Upper lobe of left lung (tissue), 6 donors: ENCODE results near the gene SMC4. TPM values are rescaled to one million over a fixed set of nuclear protein-coding genes. Genes with fewer than 3 reads are reported as not detected.

Source experiments
- ATAC-seq, 2 donors: fragments of 200-7000 bp; cut with Tn5 transposase; one replicate each; pipeline ENCODE4 v1.9.1; 2022; ENCODE audit warnings: mild to moderate bottlenecking in 2 of 2, moderate library complexity in 2 of 2; ENCODE audit not compliant: low FRiP score in 2 of 2
- DNase-seq, 2 donors: peaks; one replicate each; pipeline ENCODE4 v3.0.0-alpha.2; 2019 to 2020
- H3K27ac ChIP-seq, 4 donors: fragments of 200-600 bp; sonication (generic); one replicate each; pipeline ENCODE4 v1.5.1; 2016 to 2019
- H3K27me3 ChIP-seq, 4 donors: fragments of 200-600 bp; sonication (generic); one replicate each; pipeline ENCODE4 v1.5.1; 2017 to 2019
- H3K36me3 ChIP-seq, 4 donors: fragments of 200-600 bp; sonication (generic); one replicate each; pipeline ENCODE4 v1.5.1; 2016 to 2019
- H3K4me1 ChIP-seq, 4 donors: fragments of 200-600 bp; sonication (generic); one replicate each; pipeline ENCODE4 v1.5.1; 2018 to 2019
- H3K4me3 ChIP-seq, 4 donors: fragments of 200-600 bp; sonication (generic); one replicate each; pipeline ENCODE4 v1.5.1; 2017 to 2019; ENCODE audit warnings: mild to moderate bottlenecking in 2 of 4, moderate library complexity in 1 of 4
- H3K9me3 ChIP-seq, 4 donors: fragments of 200-600 bp; sonication (generic); one replicate each; pipeline ENCODE4 v1.5.1; 2018 to 2019
- EP300 ChIP-seq, 4 donors: sonication (generic); formaldehyde crosslinking; IDR thresholded peaks; one replicate each; pipeline ENCODE4 v1.5.1; 2017; ENCODE audit warnings: antibody characterized with exemption in 4 of 4, control low read depth in 2 of 4
- POLR2A ChIP-seq, 4 donors: fragments of 450-650 bp; IDR thresholded peaks; one replicate each; pipeline ENCODE4 v1.5.1; 2016 to 2017; ENCODE audit warnings: antibody characterized with exemption in 4 of 4, mild to moderate bottlenecking in 2 of 4
- POLR2AphosphoS5 ChIP-seq, 2 donors: sonication (generic); formaldehyde crosslinking; IDR thresholded peaks; one replicate each; pipeline ENCODE4 v1.5.1; 2017; ENCODE audit warnings: antibody characterized with exemption in 2 of 2
- WGBS, 2 donors: methylation state at CpG; one replicate each; pipeline ENCODE4 v1.1.5; 2017 to 2018; 5-methylcytosine and 5-hydroxymethylcytosine counted together
- total RNA-seq, 6 donors: library from RNA; depleted of rRNA in 4 of 6; stranded (reverse); fragments of >200 nt in 4 of 6; gene quantifications; one replicate each; pipeline versions ENCODE4 v1.1.0 to v1.2.1, GENCODE V29; 2016 to 2021
- TF ChIP-seq, protein P1 (sequence below), 6 experiments: fragments of 450-650 bp in 4 of 6; fragments of 200-600 bp in 2 of 6; sonication (generic) in 2 of 6; IDR thresholded peaks; one replicate each; pipeline ENCODE4 v1.5.1; 2016 to 2019; ENCODE audit warnings: antibody characterized with exemption in 6 of 6
- donor health status: DM: no; HTN: no; CAD: no; lungs with moderate emphysema.
- donor health status: DM: no; HTN: yes; CAD: no; lungs with severe emphysema.

The SMC4 gene
- total RNA-seq, 6 donors from 2014 or later = 35.6 to 107 (median 65.5) TPM

- TF ChIP-seq EP300 (IDR thresholded peaks at IDR 0.05) (no peak), POLR2AphosphoS5 (IDR thresholded peaks at IDR 0.05) (no peak), POLR2A (IDR thresholded peaks at IDR 0.05) (no peak)
- TF ChIP-seq, protein P1, sequence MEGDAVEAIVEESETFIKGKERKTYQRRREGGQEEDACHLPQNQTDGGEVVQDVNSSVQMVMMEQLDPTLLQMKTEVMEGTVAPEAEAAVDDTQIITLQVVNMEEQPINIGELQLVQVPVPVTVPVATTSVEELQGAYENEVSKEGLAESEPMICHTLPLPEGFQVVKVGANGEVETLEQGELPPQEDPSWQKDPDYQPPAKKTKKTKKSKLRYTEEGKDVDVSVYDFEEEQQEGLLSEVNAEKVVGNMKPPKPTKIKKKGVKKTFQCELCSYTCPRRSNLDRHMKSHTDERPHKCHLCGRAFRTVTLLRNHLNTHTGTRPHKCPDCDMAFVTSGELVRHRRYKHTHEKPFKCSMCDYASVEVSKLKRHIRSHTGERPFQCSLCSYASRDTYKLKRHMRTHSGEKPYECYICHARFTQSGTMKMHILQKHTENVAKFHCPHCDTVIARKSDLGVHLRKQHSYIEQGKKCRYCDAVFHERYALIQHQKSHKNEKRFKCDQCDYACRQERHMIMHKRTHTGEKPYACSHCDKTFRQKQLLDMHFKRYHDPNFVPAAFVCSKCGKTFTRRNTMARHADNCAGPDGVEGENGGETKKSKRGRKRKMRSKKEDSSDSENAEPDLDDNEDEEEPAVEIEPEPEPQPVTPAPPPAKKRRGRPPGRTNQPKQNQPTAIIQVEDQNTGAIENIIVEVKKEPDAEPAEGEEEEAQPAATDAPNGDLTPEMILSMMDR (IDR thresholded peaks at IDR 0.05) = no peak
- 97 to 98% methylated on average over 2 of the region's 2 CpGs for WGBS, 2 donors
- ATAC-seq = no peak
- Histone ChIP-seq H3K36me3 (no peaks in the 10 kb centered on the region), H3K4me1 (no peaks in the 10 kb centered on the region), H3K27me3 (no peaks in the 10 kb centered on the region), H3K27ac (no peak overlapping the region), H3K9me3 (peaks cover 0 to 4% (median 2%) of the 10 kb centered on the region in 4 donors), H3K4me3 (no peak overlapping the region)
- DNase-seq = no peak
Observed at GRCh38 chr3:160475884-160476283, 76.4 kb downstream of the SMC4 start.

GRCh38 chr3:160477750-160478149 lies 78.3 kb downstream of the SMC4 start:
- TF ChIP-seq POLR2AphosphoS5 (IDR thresholded peaks at IDR 0.05) (no peak), POLR2A (IDR thresholded peaks at IDR 0.05) (no peak), EP300 (IDR thresholded peaks at IDR 0.05) (no peak)
- TF ChIP-seq, protein P1 (IDR thresholded peaks at IDR 0.05) = no peak
- H3K27me3 ChIP-seq = no peaks in the 10 kb centered on the region
- no peaks in the 10 kb centered on the region for H3K9me3 ChIP-seq
- ATAC-seq = no peak
- no peaks in the 10 kb centered on the region for H3K4me1 ChIP-seq
- WGBS, 2 donors = 78 to 100% methylated on average over 5 of the region's 5 CpGs
- no peaks in the 10 kb centered on the region for H3K36me3 ChIP-seq
- DNase-seq = no peak
- H3K27ac ChIP-seq = no peak overlapping the region
- no peak overlapping the region for H3K4me3 ChIP-seq

- DNase-seq = no peak
- WGBS, 2 donors = 71 to 81% methylated on average over 5 of the region's 5 CpGs
Observed at GRCh38 chr3:160478338-160478737, 78.9 kb downstream of the SMC4 start.

GRCh38 chr3:160479376-160479775 lies 79.9 kb downstream of the SMC4 start:
- H3K27me3 ChIP-seq = no peaks in the 10 kb centered on the region
- TF ChIP-seq POLR2AphosphoS5 (IDR thresholded peaks at IDR 0.05) = no peak
- TF ChIP-seq, protein P1 (IDR thresholded peaks at IDR 0.05) = no peak
- no peak for TF ChIP-seq POLR2A (IDR thresholded peaks at IDR 0.05)
- TF ChIP-seq EP300 (IDR thresholded peaks at IDR 0.05) = no peak
- no peak for DNase-seq
- no peaks in the 10 kb centered on the region for H3K9me3 ChIP-seq
- ATAC-seq = no peak
- 87 to 97% methylated on average over 8 to 10 of the region's 10 CpGs for WGBS, 2 donors
- H3K4me1 ChIP-seq = no peaks in the 10 kb centered on the region
- H3K27ac ChIP-seq = no peak overlapping the region
- H3K36me3 ChIP-seq = no peaks in the 10 kb centered on the region
- H3K4me3 ChIP-seq = no peak overlapping the region

More at GRCh38 chr3:160478338-160478737, 78.9 kb downstream of the SMC4 start:
- no peaks in the 10 kb centered on the region for H3K27me3 ChIP-seq
- H3K36me3 ChIP-seq = no peaks in the 10 kb centered on the region
- TF ChIP-seq POLR2A (IDR thresholded peaks at IDR 0.05) (no peak), POLR2AphosphoS5 (IDR thresholded peaks at IDR 0.05) (no peak), EP300 (IDR thresholded peaks at IDR 0.05) (no peak)
- TF ChIP-seq, protein P1 (IDR thresholded peaks at IDR 0.05) = no peak
- no peaks in the 10 kb centered on the region for H3K4me1 ChIP-seq
- no peak for ATAC-seq
- H3K9me3 ChIP-seq = no peaks in the 10 kb centered on the region
- no peak overlapping the region for H3K27ac ChIP-seq
- H3K4me3 ChIP-seq = no peak overlapping the region

DNA sequence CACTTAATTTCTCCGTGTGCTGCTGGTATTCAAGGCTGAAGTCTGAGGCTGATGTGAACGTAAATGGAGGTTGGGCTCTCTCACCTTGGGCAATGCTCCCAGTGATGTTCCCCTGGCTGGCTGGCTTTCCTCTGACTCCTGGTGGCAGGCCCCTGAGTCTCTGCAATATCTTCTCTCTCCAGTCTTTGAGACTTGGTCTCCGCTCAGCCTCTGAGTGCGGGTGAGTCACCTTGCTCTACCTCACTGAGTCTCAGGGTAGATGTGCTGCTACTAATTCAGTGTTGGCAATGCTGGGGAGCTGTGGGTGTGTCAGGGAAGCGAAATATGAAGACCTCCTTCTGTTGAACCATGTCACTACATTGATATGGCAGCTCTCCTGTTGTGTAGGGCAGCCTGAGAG lies 81.5 kb downstream of the SMC4 start:
- no peak for TF ChIP-seq POLR2A (IDR thresholded peaks at IDR 0.05)
- TF ChIP-seq, protein P1 (IDR thresholded peaks at IDR 0.05) = no peak
- no peak for TF ChIP-seq EP300 (IDR thresholded peaks at IDR 0.05)
- no peak for TF ChIP-seq POLR2AphosphoS5 (IDR thresholded peaks at IDR 0.05)
- ATAC-seq (no peak), DNase-seq (no peak)
- no peaks in the 10 kb centered on the region for H3K27me3 ChIP-seq
- H3K36me3 ChIP-seq = no peaks in the 10 kb centered on the region
- H3K4me1 ChIP-seq = no peaks in the 10 kb centered on the region
- H3K4me3 ChIP-seq = no peak overlapping the region
- WGBS, 2 donors = 95 to 100% methylated on average over 5 of the region's 5 CpGs
- H3K27ac ChIP-seq = no peak overlapping the region
- no peaks in the 10 kb centered on the region for H3K9me3 ChIP-seq
